IMR-90 (cell line): ENCODE results near the gene ERC2. TPM values are rescaled to one million over a fixed set of nuclear protein-coding genes. Genes with fewer than 3 reads are reported as not detected.

Source experiments
- ATAC-seq: fragments of 200-7000 bp; cut with Tn5 transposase; 2 replicates; pipeline ENCODE4 v1.9.1; 2020; ENCODE audit warnings: low read depth, mild to moderate bottlenecking, moderate library complexity
- BruUV-seq: library from RNA; stranded (reverse); fragments of 400-500 nt; replicated peaks from 2 replicates; lab custom pipeline; 2021; lab: Mats Ljungman, UMichigan
- CTCF ChIA-PET: fragments of 300-600 bp; formaldehyde crosslinking; extraction: SDS; loops from one replicate; lab custom pipeline; 2021; ENCODE audit warnings: antibody characterized with exemption; lab: Yijun Ruan, JAX
- POLR2A ChIA-PET: fragments of 300-600 bp; sonication (Branson Sonifier 250); formaldehyde crosslinking; loops from one replicate; lab custom pipeline; 2022; ENCODE audit warnings: antibody characterized with exemption; ENCODE audit not compliant: unreplicated experiment; lab: Charles Lee
- DNase-seq: peaks from one replicate; pipeline ENCODE4 v3.0.0; 2013
- H2AFZ ChIP-seq: replicated peaks from 2 replicates; pipeline ENCODE3; 2013; ENCODE audit warnings: low read length, mild to moderate bottlenecking; ENCODE audit not compliant: poor library complexity
- H2AK5ac ChIP-seq: 2 replicates; pipeline ENCODE4 v1.6.1; 2013; ENCODE audit warnings: low read depth, low read length, inconsistent platforms
- H2AK9ac ChIP-seq: replicated peaks from 2 replicates; pipeline ENCODE3; 2013; ENCODE audit warnings: mild to moderate bottlenecking, low read depth, low read length, moderate library complexity; ENCODE audit not compliant: poor library complexity
- H2BK120ac ChIP-seq: 2 replicates; pipeline ENCODE4 v1.6.1; 2013; ENCODE audit warnings: low read depth, low read length, inconsistent platforms
- H2BK15ac ChIP-seq: 3 replicates; pipeline ENCODE4 v1.6.1; 2013; ENCODE audit warnings: low read depth, low read length, inconsistent platforms
- H2BK20ac ChIP-seq: 2 replicates; pipeline ENCODE4 v1.6.1; 2013; ENCODE audit warnings: low read depth, mild to moderate bottlenecking, inconsistent platforms, low read length, moderate library complexity
- H2BK5ac ChIP-seq: 2 replicates; pipeline ENCODE4 v1.6.1; 2013; ENCODE audit warnings: mild to moderate bottlenecking, low read depth, low read length, inconsistent platforms; ENCODE audit not compliant: poor library complexity, severe bottlenecking
- H3K14ac ChIP-seq: replicated peaks from 2 replicates; pipeline ENCODE4 v1.6.1; 2013; ENCODE audit warnings: low read depth, low read length, inconsistent platforms
- H3K18ac ChIP-seq: 2 replicates; pipeline ENCODE4 v1.6.1; 2013; ENCODE audit warnings: low read depth, low read length, control low read depth
- H3K23ac ChIP-seq: 2 replicates; pipeline ENCODE4 v1.6.1; 2013; ENCODE audit warnings: low read depth, low read length, inconsistent platforms
- H3K27ac ChIP-seq: 2 replicates; pipeline ENCODE4 v1.5.1; 2013; ENCODE audit warnings: mild to moderate bottlenecking, control low read depth, low read length; ENCODE audit not compliant: insufficient read depth
- H3K27me3 ChIP-seq: 2 replicates; pipeline ENCODE4 v1.6.1; 2013; ENCODE audit warnings: low read length; ENCODE audit not compliant: control insufficient read depth, insufficient read depth
- H3K36me3 ChIP-seq: 2 replicates; pipeline ENCODE4 v1.6.1; 2013; ENCODE audit warnings: low read length, mixed read lengths; ENCODE audit not compliant: control insufficient read depth, insufficient read depth
- H3K4ac ChIP-seq: 2 replicates; pipeline ENCODE4 v1.6.1; 2013; ENCODE audit warnings: low read depth, low read length, inconsistent platforms
- H3K4me1 ChIP-seq: 2 replicates; pipeline ENCODE4 v1.6.1; 2013; ENCODE audit warnings: low read length, mixed read lengths; ENCODE audit not compliant: control insufficient read depth, insufficient read depth
- H3K4me2 ChIP-seq: 2 replicates; pipeline ENCODE4 v1.6.1; 2013; ENCODE audit warnings: low read depth, mild to moderate bottlenecking, control low read depth, low read length, moderate library complexity
- H3K4me3 ChIP-seq: 2 replicates; pipeline ENCODE4 v1.5.1; 2013; ENCODE audit warnings: low read depth, mild to moderate bottlenecking, control low read depth, low read length, moderate library complexity; ENCODE audit not compliant: insufficient read depth
- H3K56ac ChIP-seq: 2 replicates; pipeline ENCODE4 v1.6.1; 2013; ENCODE audit warnings: low read length, inconsistent platforms; ENCODE audit not compliant: insufficient read depth; ENCODE audit errors: extremely low read depth
- H3K79me1 ChIP-seq, 2 experiments: 2 replicates each; pipeline ENCODE4 v1.6.1; 2013; ENCODE audit warnings: low read length in 2 of 2, inconsistent platforms in 1 of 2, low read depth in 1 of 2
- H3K9ac ChIP-seq: 2 replicates; pipeline ENCODE4 v1.6.1; 2013; ENCODE audit warnings: low read depth, low read length, control low read depth
- H3K9me1 ChIP-seq: 2 replicates; pipeline ENCODE4 v1.6.1; 2013; ENCODE audit warnings: low read length, inconsistent platforms; ENCODE audit not compliant: insufficient read depth
- H3K9me3 ChIP-seq: 2 replicates; pipeline ENCODE4 v1.6.1; 2013; ENCODE audit warnings: low read length; ENCODE audit not compliant: control insufficient read depth, insufficient read depth
- H4K20me1 ChIP-seq: 2 replicates; pipeline ENCODE4 v1.6.1; 2013; ENCODE audit warnings: low read length, inconsistent platforms; ENCODE audit not compliant: insufficient read depth
- H4K5ac ChIP-seq: 2 replicates; pipeline ENCODE4 v1.6.1; 2013; ENCODE audit warnings: mild to moderate bottlenecking, low read depth, low read length, control low read depth
- H4K8ac ChIP-seq, 2 experiments: 2 replicates each; pipeline ENCODE4 v1.6.1; 2013; ENCODE audit warnings: low read depth in 2 of 2, low read length in 2 of 2, control low read depth in 1 of 2, inconsistent platforms in 1 of 2
- H4K91ac ChIP-seq: 2 replicates; pipeline ENCODE4 v1.6.1; 2013; ENCODE audit warnings: low read depth, low read length, inconsistent platforms; ENCODE audit not compliant: insufficient read depth
- CEBPB ChIP-seq: IDR thresholded peaks from 2 replicates; pipeline ENCODE4 v1.6.1; 2012; ENCODE audit warnings: low read depth, low read length, improper control_type of control experiment
- CHD1 ChIP-seq: IDR thresholded peaks from 2 replicates; pipeline ENCODE4 v1.6.1; 2012; ENCODE audit warnings: low read depth, low read length, improper control_type of control experiment
- ELK1 ChIP-seq: fragments of 150-350 bp; IDR thresholded peaks from 2 replicates; pipeline ENCODE4 v1.6.1; 2016; ENCODE audit warnings: low read depth, mild to moderate bottlenecking, low read length, moderate library complexity, borderline replicate concordance
- FOS ChIP-seq: fragments of 150-350 bp; IDR thresholded peaks from 2 replicates; pipeline ENCODE4 v1.6.1; 2016; ENCODE audit warnings: low read depth, low read length
- MAFK ChIP-seq: IDR thresholded peaks from 2 replicates; pipeline ENCODE4 v1.6.1; 2012; ENCODE audit warnings: low read depth, low read length, improper control_type of control experiment
- MAZ ChIP-seq: IDR thresholded peaks from 2 replicates; pipeline ENCODE4 v1.6.1; 2012; ENCODE audit warnings: low read depth, mild to moderate bottlenecking, low read length, improper control_type of control experiment, moderate library complexity, borderline replicate concordance
- POLR2A ChIP-seq: IDR thresholded peaks from 2 replicates; pipeline ENCODE4 v1.6.1; 2012; ENCODE audit warnings: mild to moderate bottlenecking, low read depth, low read length
- RAD21 ChIP-seq: IDR thresholded peaks from 2 replicates; pipeline ENCODE4 v1.6.1; 2012; ENCODE audit warnings: low read length, improper control_type of control experiment
- RCOR1 ChIP-seq: IDR thresholded peaks from 2 replicates; pipeline ENCODE4 v1.6.1; 2012; ENCODE audit warnings: mild to moderate bottlenecking, low read length, improper control_type of control experiment; ENCODE audit not compliant: insufficient replicate concordance
- RFX5 ChIP-seq: IDR thresholded peaks from 2 replicates; pipeline ENCODE4 v1.8.0; 2012; ENCODE audit warnings: low read depth, mild to moderate bottlenecking, low read length, moderate library complexity
- SMC3 ChIP-seq: fragments of 150-350 bp; IDR thresholded peaks from 2 replicates; pipeline ENCODE4 v1.6.1; 2016; ENCODE audit warnings: low read depth, mild to moderate bottlenecking, antibody characterized with exemption, low read length, moderate library complexity
- WGBS, 2 experiments: methylation state at CpG; one replicate each; pipeline versions ENCODE4 v1.1.5 to v1.1.7; 2013; ENCODE audit warnings: missing lambda C conversion rate in 2 of 2; ENCODE audit not compliant: insufficient read length in 1 of 2; ENCODE audit errors: extremely low coverage in 2 of 2; 5-methylcytosine and 5-hydroxymethylcytosine counted together
- dilution Hi-C: fragments of 300-500 bp; cut with HindIII; formaldehyde crosslinking; loops from one replicate; pipeline ENCODE4 v1.14.3; 2018; ENCODE audit warnings: low sequenced_read_pairs; ENCODE audit not compliant: unreplicated experiment
- in situ Hi-C: fragments of 300-500 bp; cut with MboI; formaldehyde crosslinking; loops from 3 replicates; pipeline ENCODE4 v1.14.3; 2019; ENCODE audit warnings: low sequenced_read_pairs, inconsistent platforms, mixed read lengths
- intact Hi-C: fragments of 100-400 bp; cut with micrococcal nuclease; formaldehyde crosslinking; loops from 2 replicates; pipeline ENCODE4 v1.10.0; 2022
- polyA plus RNA-seq, 3 experiments: library from polyadenylated mRNA; depleted of rRNA; stranded (reverse); fragments of >200 nt; gene quantifications; 2 replicates each; pipeline ENCODE4 v1.2.3, GENCODE V29; 2012; ENCODE audit warnings: low replicate concordance in 1 of 3
- total RNA-seq: library from RNA; depleted of rRNA; stranded (reverse); fragments of >200 nt; gene quantifications from 2 replicates; pipeline ENCODE4 v1.2.3, GENCODE V29; 2012
- TF ChIP-seq, protein P1 (sequence below): conservative IDR thresholded peaks from 2 replicates; pipeline ENCODE4 v1.5.1; 2012; ENCODE audit warnings: mild to moderate bottlenecking, low read depth, low read length, improper control_type of control experiment
- TF ChIP-seq, protein P2 (sequence below): fragments of 150-350 bp; IDR thresholded peaks from 2 replicates; pipeline ENCODE4 v1.6.1; 2017; ENCODE audit warnings: mild to moderate bottlenecking, antibody characterized with exemption, low read length, low read depth

The ERC2 gene
- total and polyA plus RNA-seq, 2 of the 4 experiments (the other 2 are of a cell fraction): 0.17 to 0.18 TPM

DNA sequence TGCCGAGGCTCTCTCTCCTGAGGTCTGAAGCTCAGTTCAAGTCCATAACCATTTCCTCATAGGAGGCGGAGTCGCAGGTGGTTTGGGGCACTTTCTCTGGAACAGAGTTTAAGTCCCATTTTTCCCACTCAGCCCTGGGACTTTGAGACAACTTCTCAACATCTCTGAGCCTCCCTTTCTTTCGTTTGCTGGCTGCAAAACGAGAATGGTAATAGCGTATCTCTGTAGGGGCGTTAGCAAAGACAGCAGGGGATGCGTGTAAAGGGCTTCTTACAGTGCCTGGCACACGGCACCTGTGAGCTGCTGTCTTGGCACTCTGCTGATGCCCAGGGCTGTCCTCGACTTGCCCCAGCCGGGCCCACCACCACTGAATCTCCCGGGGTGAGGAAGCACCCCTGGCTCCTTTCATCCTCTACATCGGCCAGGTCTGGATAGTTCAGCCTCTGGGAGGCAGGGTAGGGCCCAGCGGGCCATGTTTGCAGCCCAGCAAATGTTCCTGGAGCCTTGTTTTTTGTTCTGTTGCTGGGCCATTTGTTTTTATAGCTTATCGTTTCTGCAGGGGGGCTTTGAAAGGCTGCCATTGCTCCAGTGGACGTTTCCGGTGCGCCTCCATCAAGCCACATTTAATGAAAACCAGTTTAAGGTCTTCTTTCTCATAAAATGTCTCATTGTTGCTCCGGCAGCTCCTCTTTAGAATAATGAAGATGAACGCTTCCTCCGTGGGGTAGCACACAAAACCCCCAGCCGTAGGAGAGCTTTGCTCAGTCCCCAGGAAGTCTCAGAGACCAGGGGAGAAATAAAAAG is 921.2 kb downstream of the ERC2 start (continued):
- no peak for TF ChIP-seq RFX5

DNA sequence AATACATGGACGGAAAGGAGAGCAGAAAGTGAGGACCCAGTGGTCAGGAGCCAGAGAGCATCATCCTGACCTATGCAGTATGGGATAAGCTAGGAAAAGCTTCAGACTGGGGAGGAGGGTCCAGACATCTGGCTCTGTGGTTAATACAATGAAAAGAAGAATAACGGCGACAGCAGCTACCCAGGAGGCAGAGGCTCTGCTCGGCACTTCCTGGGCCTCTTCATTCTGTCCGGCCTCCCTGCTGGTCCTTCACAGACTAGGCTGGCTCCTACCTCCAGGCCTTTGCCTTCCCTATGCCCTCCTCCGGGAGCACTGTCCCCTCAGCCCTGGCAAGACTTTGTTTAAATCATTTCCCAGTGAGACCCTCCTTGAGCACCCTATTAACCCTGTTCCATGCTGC is 922.3 kb downstream of the ERC2 start:
- ATAC-seq (no peak), DNase-seq (no peak)
- no peaks in the 10 kb centered on the region for H3K9me3 ChIP-seq
- H3K18ac ChIP-seq: no peak overlapping the region
- in situ Hi-C loops: no loop called here
- H3K4me2 ChIP-seq: no peak overlapping the region
- H2BK20ac ChIP-seq: no peak overlapping the region
- H4K20me1 ChIP-seq: no peaks in the 10 kb centered on the region
- WGBS, 2 experiments: 100% methylated on average over 1 of the region's 6 CpGs; no CpG with 5 or more reads in 1 of the 2 experiments
- no peak overlapping the region for H2AK9ac ChIP-seq
- H4K5ac ChIP-seq: no peak overlapping the region
- no peaks in the 10 kb centered on the region for H3K79me1 ChIP-seq
- no peak overlapping the region for H4K91ac ChIP-seq
- no peak overlapping the region for H2BK15ac ChIP-seq
- H3K4ac ChIP-seq: no peak overlapping the region
- H3K27me3 ChIP-seq: peaks cover 19% of the 10 kb centered on the region
- H4K8ac ChIP-seq: no peak overlapping the region
- H2BK5ac ChIP-seq: no peak overlapping the region
- H3K27ac ChIP-seq: no peak overlapping the region
- no peak overlapping the region for H3K9ac ChIP-seq
- CTCF ChIA-PET: no interaction called here
- POLR2A ChIA-PET: no interaction called here
- dilution Hi-C loops: no loop called here
- TF ChIP-seq MAZ (no peak), CHD1 (no peak), POLR2A (no peak), CEBPB (no peak), FOS (no peak), MAFK (no peak), RCOR1 (no peak), RFX5 (no peak), ELK1 (no peak), RAD21 (no peak), SMC3 (no peak)
- TF ChIP-seq, protein P1, sequence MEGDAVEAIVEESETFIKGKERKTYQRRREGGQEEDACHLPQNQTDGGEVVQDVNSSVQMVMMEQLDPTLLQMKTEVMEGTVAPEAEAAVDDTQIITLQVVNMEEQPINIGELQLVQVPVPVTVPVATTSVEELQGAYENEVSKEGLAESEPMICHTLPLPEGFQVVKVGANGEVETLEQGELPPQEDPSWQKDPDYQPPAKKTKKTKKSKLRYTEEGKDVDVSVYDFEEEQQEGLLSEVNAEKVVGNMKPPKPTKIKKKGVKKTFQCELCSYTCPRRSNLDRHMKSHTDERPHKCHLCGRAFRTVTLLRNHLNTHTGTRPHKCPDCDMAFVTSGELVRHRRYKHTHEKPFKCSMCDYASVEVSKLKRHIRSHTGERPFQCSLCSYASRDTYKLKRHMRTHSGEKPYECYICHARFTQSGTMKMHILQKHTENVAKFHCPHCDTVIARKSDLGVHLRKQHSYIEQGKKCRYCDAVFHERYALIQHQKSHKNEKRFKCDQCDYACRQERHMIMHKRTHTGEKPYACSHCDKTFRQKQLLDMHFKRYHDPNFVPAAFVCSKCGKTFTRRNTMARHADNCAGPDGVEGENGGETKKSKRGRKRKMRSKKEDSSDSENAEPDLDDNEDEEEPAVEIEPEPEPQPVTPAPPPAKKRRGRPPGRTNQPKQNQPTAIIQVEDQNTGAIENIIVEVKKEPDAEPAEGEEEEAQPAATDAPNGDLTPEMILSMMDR: no peak
- TF ChIP-seq, protein P2, sequence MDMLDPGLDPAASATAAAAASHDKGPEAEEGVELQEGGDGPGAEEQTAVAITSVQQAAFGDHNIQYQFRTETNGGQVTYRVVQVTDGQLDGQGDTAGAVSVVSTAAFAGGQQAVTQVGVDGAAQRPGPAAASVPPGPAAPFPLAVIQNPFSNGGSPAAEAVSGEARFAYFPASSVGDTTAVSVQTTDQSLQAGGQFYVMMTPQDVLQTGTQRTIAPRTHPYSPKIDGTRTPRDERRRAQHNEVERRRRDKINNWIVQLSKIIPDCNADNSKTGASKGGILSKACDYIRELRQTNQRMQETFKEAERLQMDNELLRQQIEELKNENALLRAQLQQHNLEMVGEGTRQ: no peak
- H3K4me1 ChIP-seq: no peaks in the 10 kb centered on the region
- intact Hi-C loops: no loop called here
- no peak overlapping the region for H3K4me3 ChIP-seq
- H2BK120ac ChIP-seq: no peak overlapping the region
- no TSS peak for BruUV-seq
- H3K14ac ChIP-seq: no peak overlapping the region
- H3K56ac ChIP-seq: no peak overlapping the region
- no peaks in the 10 kb centered on the region for H3K9me1 ChIP-seq
- no peak overlapping the region for H3K23ac ChIP-seq
- no peak overlapping the region for H2AK5ac ChIP-seq
- H2AFZ ChIP-seq: no peak overlapping the region
- no peaks in the 10 kb centered on the region for H3K36me3 ChIP-seq
